Left lung (tissue), 10 donors: ENCODE results near the gene MPPED1. TPM values are rescaled to one million over a fixed set of nuclear protein-coding genes. Genes with fewer than 3 reads are reported as not detected.
A peak's percentile ranks its signal among the peaks of the same experiment; 100 is the strongest.

Source experiments
- ATAC-seq: fragments of 200-7000 bp; cut with Tn5 transposase; one replicate; pipeline ENCODE4 v1.9.1; 2020; ENCODE audit warnings: moderate library complexity
- DNase-seq, 4 donors: peaks; one replicate each; pipeline ENCODE4 v3.0.0-alpha.2; 2013 to 2020
- H3K27ac ChIP-seq, 2 donors: fragments of 200-600 bp; sonication (generic) in 1 of 2; one replicate each; pipeline versions ENCODE4 v1.5.0 to v1.8.0; 2020 to 2021
- H3K27me3 ChIP-seq, 2 donors: fragments of 200-600 bp; sonication (generic) in 1 of 2; one replicate each; pipeline versions ENCODE4 v1.5.0 to v1.8.0; 2020 to 2021
- H3K36me3 ChIP-seq, 2 donors: fragments of 200-600 bp; sonication (generic) in 1 of 2; one replicate each; pipeline versions ENCODE4 v1.5.0 to v1.8.0; 2020 to 2021
- H3K4me1 ChIP-seq, 2 donors: fragments of 200-600 bp; one replicate each; pipeline ENCODE4 v1.8.0; 2021
- H3K4me3 ChIP-seq, 2 donors: fragments of 200-600 bp; sonication (generic) in 1 of 2; one replicate each; pipeline versions ENCODE4 v1.5.0 to v1.8.0; 2020 to 2021; ENCODE audit warnings: mild to moderate bottlenecking in 1 of 2
- H3K9me3 ChIP-seq, 2 donors: fragments of 200-600 bp; sonication (generic) in 1 of 2; one replicate each; pipeline versions ENCODE4 v1.5.0 to v1.8.0; 2020 to 2021
- intact Hi-C, 2 donors: fragments of 100-400 bp; cut with DNase I; formaldehyde crosslinking; loops; one replicate each; pipeline versions ENCODE4 v1.11.2 to v1.14.2; 2022
- polyA plus RNA-seq, 6 donors: library from polyadenylated mRNA; unstranded; fragments of 120-200 nt; gene quantifications; one replicate each; pipeline ENCODE4 v1.2.1, GENCODE V29; 2013; ENCODE audit not compliant: insufficient read length in 6 of 6
- total RNA-seq, 2 donors: library from RNA; stranded (reverse); fragmentation: NEBNext Ultra II Directional; extraction: Animal tissue kit (Norgen Biotek cat#: 25700); gene quantifications; one replicate each; pipeline ENCODE4 v1.2.1, GENCODE V29; 2021
- TF ChIP-seq, protein P1 (sequence below), 2 donors: fragments of 200-600 bp; sonication (generic) in 1 of 2; IDR thresholded peaks; one replicate each; pipeline versions ENCODE4 v1.5.0 to v1.8.0; 2021; ENCODE audit warnings: antibody characterized with exemption in 2 of 2
- donor health status: DM: no; HTN: yes; CAD: no.
- donor health status: DM: no; HTN: no; CAD: no.

The MPPED1 gene
- total and polyA plus RNA-seq, 8 donors: 0.37 to 0.67 (median 0.52) TPM; not detected in 2

DNA sequence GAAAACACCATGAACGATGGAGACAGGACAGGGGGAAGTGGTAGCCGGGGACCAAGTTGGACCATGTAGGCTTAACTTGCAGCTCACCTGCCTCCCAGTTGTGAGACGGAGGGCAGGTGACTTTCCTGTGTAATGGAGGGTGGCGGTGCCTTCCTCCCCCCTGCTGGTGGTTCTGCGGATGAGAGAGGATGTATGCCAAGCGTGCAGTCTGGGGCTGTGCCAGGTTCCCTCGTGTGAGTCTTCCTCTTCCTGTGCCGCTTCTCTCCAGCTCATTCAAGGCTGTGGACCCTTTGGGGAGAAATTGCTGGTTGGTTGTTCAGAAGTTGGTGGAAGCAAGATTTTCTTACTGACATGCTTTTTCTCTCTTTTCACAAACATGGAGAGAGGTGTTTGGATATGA, 35.1 kb downstream of the MPPED1 start:
- peaks cover 0 to 36% of the 10 kb centered on the region in 2 donors for H3K27me3 ChIP-seq
- no peak overlapping the region for H3K4me3 ChIP-seq
- no peaks in the 10 kb centered on the region for H3K36me3 ChIP-seq
- H3K27ac ChIP-seq: no peak overlapping the region
- intact Hi-C loops: no loop called here
- TF ChIP-seq, protein P1, sequence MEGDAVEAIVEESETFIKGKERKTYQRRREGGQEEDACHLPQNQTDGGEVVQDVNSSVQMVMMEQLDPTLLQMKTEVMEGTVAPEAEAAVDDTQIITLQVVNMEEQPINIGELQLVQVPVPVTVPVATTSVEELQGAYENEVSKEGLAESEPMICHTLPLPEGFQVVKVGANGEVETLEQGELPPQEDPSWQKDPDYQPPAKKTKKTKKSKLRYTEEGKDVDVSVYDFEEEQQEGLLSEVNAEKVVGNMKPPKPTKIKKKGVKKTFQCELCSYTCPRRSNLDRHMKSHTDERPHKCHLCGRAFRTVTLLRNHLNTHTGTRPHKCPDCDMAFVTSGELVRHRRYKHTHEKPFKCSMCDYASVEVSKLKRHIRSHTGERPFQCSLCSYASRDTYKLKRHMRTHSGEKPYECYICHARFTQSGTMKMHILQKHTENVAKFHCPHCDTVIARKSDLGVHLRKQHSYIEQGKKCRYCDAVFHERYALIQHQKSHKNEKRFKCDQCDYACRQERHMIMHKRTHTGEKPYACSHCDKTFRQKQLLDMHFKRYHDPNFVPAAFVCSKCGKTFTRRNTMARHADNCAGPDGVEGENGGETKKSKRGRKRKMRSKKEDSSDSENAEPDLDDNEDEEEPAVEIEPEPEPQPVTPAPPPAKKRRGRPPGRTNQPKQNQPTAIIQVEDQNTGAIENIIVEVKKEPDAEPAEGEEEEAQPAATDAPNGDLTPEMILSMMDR (IDR thresholded peaks at IDR 0.05): no peak
- no peak for ATAC-seq
- no peaks in the 10 kb centered on the region for H3K9me3 ChIP-seq
- DNase-seq: peak in 1 of 4 donors; percentile 4
- no peaks in the 10 kb centered on the region for H3K4me1 ChIP-seq

DNA sequence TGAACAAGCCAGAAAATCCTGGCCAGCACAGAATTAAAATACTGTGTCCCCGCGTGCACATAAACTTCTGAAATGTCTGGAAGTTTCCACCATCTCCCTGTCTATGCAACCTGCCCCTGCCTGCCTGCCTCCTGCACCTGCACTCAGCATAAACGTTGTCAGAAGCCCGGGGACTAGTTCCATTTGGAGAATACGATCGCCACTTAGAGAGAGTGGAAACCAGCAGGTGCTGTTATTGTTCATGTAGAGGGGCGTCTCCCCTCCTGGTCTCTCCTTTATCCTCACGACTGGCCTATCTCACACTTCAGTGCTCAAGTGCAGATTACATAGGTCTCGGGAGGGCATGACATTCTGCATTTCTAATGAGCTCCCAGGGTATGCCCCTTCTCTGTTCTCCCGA, 35.6 kb downstream of the MPPED1 start:
- TF ChIP-seq, protein P1 (IDR thresholded peaks at IDR 0.05): no peak
- Histone ChIP-seq H3K4me3 (no peak overlapping the region), H3K27me3 (peaks cover 0 to 36% of the 10 kb centered on the region in 2 donors), H3K27ac (no peak overlapping the region), H3K9me3 (no peaks in the 10 kb centered on the region), H3K4me1 (no peaks in the 10 kb centered on the region), H3K36me3 (no peaks in the 10 kb centered on the region)
- intact Hi-C loops: no loop called here
- no peak for ATAC-seq
- DNase-seq: no peak

DNA sequence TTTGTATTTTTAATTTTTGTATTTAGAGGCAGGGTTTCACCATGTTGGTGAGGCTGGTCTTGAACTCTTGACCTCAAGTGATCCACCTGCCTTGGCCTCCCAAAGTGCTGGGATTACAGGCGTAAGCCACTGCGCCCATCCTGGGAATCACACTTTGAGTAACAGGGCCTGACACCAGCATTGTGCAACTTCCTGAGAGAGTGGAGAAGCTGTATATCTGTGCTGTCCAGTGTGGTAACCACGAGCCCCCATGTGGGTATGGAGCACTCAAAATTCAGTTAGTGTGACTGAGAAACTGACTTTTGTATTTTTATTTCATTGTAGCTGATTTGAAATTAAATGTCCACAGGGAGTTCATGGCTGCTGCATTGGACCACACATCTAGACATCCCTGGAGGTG, 36.2 kb downstream of the MPPED1 start:
- H3K27ac ChIP-seq: no peak overlapping the region
- no peak for DNase-seq
- ATAC-seq: no peak
- H3K4me1 ChIP-seq: no peaks in the 10 kb centered on the region
- peaks cover 0 to 36% of the 10 kb centered on the region in 2 donors for H3K27me3 ChIP-seq
- intact Hi-C loops: no loop called here
- H3K9me3 ChIP-seq: no peaks in the 10 kb centered on the region
- no peak overlapping the region for H3K4me3 ChIP-seq
- no peaks in the 10 kb centered on the region for H3K36me3 ChIP-seq
- TF ChIP-seq, protein P1 (IDR thresholded peaks at IDR 0.05): no peak

DNA sequence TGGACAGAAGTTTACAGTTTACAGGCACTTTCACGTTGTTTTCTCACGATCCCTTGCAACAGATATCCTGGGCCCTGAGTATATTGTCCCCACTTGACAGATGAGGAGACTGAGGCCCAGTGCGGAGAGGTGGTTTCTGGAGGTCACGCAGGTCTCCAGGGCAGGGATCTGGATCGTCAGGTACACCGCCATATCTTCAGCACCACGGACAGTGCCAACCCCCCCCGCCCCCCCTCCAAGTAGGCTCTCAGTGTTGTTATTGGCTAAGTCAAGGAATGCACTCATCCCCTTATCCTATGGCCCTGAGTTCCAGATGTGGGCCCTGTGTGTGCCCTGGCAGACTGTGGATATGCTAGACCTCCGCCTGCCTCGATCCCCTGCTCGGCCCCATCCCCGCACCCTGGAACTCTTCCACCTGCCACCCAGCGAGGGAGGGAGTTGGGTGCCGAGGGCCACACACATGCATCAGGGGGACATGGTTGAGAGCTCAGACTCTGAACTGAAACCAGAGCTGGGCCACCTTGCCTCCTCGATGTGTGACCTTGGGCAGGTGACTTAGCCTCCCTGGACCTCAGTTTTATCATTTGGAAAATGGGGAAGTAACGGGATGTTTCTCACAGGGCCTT, 37.5 kb downstream of the MPPED1 start:
- Histone ChIP-seq H3K36me3 (no peaks in the 10 kb centered on the region), H3K4me1 (no peaks in the 10 kb centered on the region), H3K4me3 (no peak overlapping the region), H3K9me3 (no peaks in the 10 kb centered on the region), H3K27ac (no peak overlapping the region), H3K27me3 (peaks cover 0 to 48% of the 10 kb centered on the region in 2 donors)
- TF ChIP-seq, protein P1 (IDR thresholded peaks at IDR 0.05): no peak
- intact Hi-C loops: no loop called here
- DNase-seq: no peak
- ATAC-seq: no peak

DNA sequence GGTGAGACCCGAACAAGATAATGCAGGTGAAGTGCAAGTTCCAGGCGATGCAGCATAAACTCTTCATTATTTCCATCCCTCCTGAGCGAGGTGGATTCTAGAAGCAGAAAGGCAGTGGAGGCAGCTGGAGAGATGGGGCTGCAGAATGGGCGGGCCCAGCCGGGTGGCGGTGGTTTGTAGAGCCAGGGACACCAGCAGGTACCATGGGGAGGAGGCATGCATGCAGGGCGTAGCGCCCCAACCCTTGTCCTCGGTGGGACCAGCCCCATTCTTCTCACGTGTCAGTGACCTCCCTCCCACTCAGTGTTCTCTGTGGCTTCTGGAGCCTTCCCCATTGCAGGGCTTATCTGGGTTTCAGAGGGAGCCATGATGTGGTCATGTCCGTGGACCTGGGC, 38.0 kb downstream of the MPPED1 start:
- TF ChIP-seq, protein P1 (IDR thresholded peaks at IDR 0.05): no peak

More for the DNA sequence above, 38.0 kb downstream of the MPPED1 start:
- intact Hi-C loops: no loop called here
- Histone ChIP-seq H3K36me3 (no peaks in the 10 kb centered on the region), H3K4me3 (no peak overlapping the region), H3K27ac (no peak overlapping the region), H3K27me3 (peaks cover 0 to 53% of the 10 kb centered on the region in 2 donors), H3K4me1 (no peaks in the 10 kb centered on the region), H3K9me3 (no peaks in the 10 kb centered on the region)
- DNase-seq (no peak), ATAC-seq (no peak)
